ENCODE measurements around the gene ANK2.

The ANK2 gene

DNA sequence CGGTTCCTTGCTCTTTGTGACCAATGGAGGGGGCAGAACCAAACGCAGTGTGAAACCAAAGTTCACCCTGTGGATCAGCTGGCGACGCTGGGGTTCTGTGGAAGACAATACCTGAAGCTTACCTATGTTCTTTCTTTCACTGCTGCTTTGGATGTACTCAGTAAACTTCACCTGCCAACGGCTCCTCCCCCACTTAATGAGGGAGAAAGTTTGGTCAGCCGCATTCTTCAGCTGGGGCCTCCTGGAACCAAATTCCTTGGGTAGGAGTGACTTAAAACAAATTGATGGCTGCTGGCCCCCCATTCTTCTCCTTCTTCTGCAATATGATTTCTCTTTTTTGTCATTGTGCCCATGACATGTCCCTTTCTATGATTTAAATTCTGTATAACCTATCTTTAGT lies 282.4 kb downstream of the ANK2 start:
- no peak overlapping the region for H3K4me3 ChIP-seq (ENCODE audit: low read depth, low read length, poor library complexity, severe bottlenecking)
- H3K4me2 ChIP-seq (ENCODE audit: low read length) = no peak overlapping the region
- H3K27ac ChIP-seq (ENCODE audit: low read depth, low read length, poor library complexity, severe bottlenecking) = no peak overlapping the region
- H3K9me2 ChIP-seq (ENCODE audit: low read depth, low read length) = no peaks in the 10 kb centered on the region
- no peaks in the 10 kb centered on the region for H3K79me2 ChIP-seq (ENCODE audit: insufficient read depth, low read length)
- H3K27me3 ChIP-seq (ENCODE audit: insufficient read depth, low read length) = no peaks in the 10 kb centered on the region
- H4K20me1 ChIP-seq (ENCODE audit: insufficient read depth, low read length) = no peaks in the 10 kb centered on the region
- no peaks in the 10 kb centered on the region for H3K36me3 ChIP-seq (ENCODE audit: insufficient read depth, low read length)
- no peak overlapping the region for H2AFZ ChIP-seq (ENCODE audit: low read length)
- no peak overlapping the region for H3K9ac ChIP-seq (ENCODE audit: low read length)
- no peaks in the 10 kb centered on the region for H3F3A ChIP-seq (ENCODE audit: insufficient read depth, low read length)
- no peaks in the 10 kb centered on the region for H3K9me3 ChIP-seq (ENCODE audit: low read length)
- H3K4me1 ChIP-seq (ENCODE audit: insufficient read depth, low read length, severe bottlenecking) = no peaks in the 10 kb centered on the region
- TF ChIP-seq, protein P1, sequence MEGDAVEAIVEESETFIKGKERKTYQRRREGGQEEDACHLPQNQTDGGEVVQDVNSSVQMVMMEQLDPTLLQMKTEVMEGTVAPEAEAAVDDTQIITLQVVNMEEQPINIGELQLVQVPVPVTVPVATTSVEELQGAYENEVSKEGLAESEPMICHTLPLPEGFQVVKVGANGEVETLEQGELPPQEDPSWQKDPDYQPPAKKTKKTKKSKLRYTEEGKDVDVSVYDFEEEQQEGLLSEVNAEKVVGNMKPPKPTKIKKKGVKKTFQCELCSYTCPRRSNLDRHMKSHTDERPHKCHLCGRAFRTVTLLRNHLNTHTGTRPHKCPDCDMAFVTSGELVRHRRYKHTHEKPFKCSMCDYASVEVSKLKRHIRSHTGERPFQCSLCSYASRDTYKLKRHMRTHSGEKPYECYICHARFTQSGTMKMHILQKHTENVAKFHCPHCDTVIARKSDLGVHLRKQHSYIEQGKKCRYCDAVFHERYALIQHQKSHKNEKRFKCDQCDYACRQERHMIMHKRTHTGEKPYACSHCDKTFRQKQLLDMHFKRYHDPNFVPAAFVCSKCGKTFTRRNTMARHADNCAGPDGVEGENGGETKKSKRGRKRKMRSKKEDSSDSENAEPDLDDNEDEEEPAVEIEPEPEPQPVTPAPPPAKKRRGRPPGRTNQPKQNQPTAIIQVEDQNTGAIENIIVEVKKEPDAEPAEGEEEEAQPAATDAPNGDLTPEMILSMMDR (IDR thresholded peaks at IDR 0.05; ENCODE audit: low read length) = no peak
- no peak for TF ChIP-seq EZH2 (IDR thresholded peaks at IDR 0.05; ENCODE audit: borderline replicate concordance, low read length)

DNA sequence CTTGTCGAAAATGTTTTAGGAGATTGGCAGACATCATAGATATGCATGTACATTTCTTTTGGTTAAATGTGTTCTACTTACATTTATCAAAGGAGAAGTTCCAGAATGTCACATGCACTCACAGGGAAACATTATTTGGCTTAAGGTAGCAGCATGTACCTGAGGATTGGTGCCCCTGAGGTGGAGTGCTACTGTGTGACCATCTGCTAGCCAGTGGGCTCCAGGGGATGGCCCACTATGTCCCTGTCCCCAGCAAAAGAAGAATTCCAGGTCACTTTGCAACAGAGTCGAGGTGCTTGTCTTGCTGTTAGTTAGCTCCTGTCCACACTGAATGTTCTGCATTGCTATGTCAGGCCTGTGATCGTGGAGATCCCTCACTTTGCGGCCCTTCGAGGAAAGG lies 283.2 kb downstream of the ANK2 start:
- H3K4me1 ChIP-seq (ENCODE audit: insufficient read depth, low read length, severe bottlenecking) = no peaks in the 10 kb centered on the region
- no peaks in the 10 kb centered on the region for H3F3A ChIP-seq (ENCODE audit: insufficient read depth, low read length)
- no peaks in the 10 kb centered on the region for H3K9me2 ChIP-seq (ENCODE audit: low read depth, low read length)
- no peaks in the 10 kb centered on the region for H4K20me1 ChIP-seq (ENCODE audit: insufficient read depth, low read length)
- TF ChIP-seq, protein P1 (IDR thresholded peaks at IDR 0.05; ENCODE audit: low read length) = no peak
- no peak for TF ChIP-seq EZH2 (IDR thresholded peaks at IDR 0.05; ENCODE audit: borderline replicate concordance, low read length)
- H3K27ac ChIP-seq (ENCODE audit: low read depth, low read length, poor library complexity, severe bottlenecking) = no peak overlapping the region
- H3K9ac ChIP-seq (ENCODE audit: low read length) = no peak overlapping the region
- no peak overlapping the region for H3K4me2 ChIP-seq (ENCODE audit: low read length)
- no peaks in the 10 kb centered on the region for H3K27me3 ChIP-seq (ENCODE audit: insufficient read depth, low read length)
- no peaks in the 10 kb centered on the region for H3K79me2 ChIP-seq (ENCODE audit: insufficient read depth, low read length)
- H3K9me3 ChIP-seq (ENCODE audit: low read length) = no peaks in the 10 kb centered on the region
- H3K36me3 ChIP-seq (ENCODE audit: insufficient read depth, low read length) = no peaks in the 10 kb centered on the region
- no peak overlapping the region for H2AFZ ChIP-seq (ENCODE audit: low read length)
- H3K4me3 ChIP-seq (ENCODE audit: low read depth, low read length, poor library complexity, severe bottlenecking) = no peak overlapping the region

DNA sequence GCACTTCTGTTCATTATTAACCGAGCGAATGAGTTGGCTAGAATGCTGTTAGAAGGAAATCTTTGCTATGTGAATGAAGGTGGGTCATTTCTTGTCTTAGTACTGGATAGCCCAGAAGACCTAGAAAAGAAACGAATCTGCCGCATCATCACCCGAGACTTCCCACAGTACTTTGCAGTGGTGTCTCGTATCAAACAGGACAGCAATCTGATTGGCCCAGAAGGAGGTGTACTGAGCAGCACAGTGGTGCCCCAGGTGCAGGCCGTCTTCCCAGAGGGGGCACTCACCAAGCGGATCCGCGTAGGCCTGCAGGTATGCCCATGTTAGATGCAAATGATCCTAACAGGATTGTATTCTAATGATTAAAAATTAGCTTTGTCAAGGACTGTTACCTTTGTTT lies 286.3 kb downstream of the ANK2 start:
- H3F3A ChIP-seq (ENCODE audit: insufficient read depth, low read length) = no peaks in the 10 kb centered on the region
- H4K20me1 ChIP-seq (ENCODE audit: insufficient read depth, low read length) = no peaks in the 10 kb centered on the region
- H3K4me1 ChIP-seq (ENCODE audit: insufficient read depth, low read length, severe bottlenecking) = no peaks in the 10 kb centered on the region
- H3K9me3 ChIP-seq (ENCODE audit: low read length) = no peaks in the 10 kb centered on the region
- H3K9ac ChIP-seq (ENCODE audit: low read length) = no peak overlapping the region
- no peak overlapping the region for H3K4me2 ChIP-seq (ENCODE audit: low read length)
- TF ChIP-seq EZH2 (IDR thresholded peaks at IDR 0.05; ENCODE audit: borderline replicate concordance, low read length) = no peak
- TF ChIP-seq, protein P1 (IDR thresholded peaks at IDR 0.05; ENCODE audit: low read length) = no peak
- H3K36me3 ChIP-seq (ENCODE audit: insufficient read depth, low read length) = no peaks in the 10 kb centered on the region
- H2AFZ ChIP-seq (ENCODE audit: low read length) = no peak overlapping the region
- no peaks in the 10 kb centered on the region for H3K9me2 ChIP-seq (ENCODE audit: low read depth, low read length)
- no peaks in the 10 kb centered on the region for H3K79me2 ChIP-seq (ENCODE audit: insufficient read depth, low read length)
- H3K27me3 ChIP-seq (ENCODE audit: insufficient read depth, low read length) = no peaks in the 10 kb centered on the region
- no peak overlapping the region for H3K27ac ChIP-seq (ENCODE audit: low read depth, low read length, poor library complexity, severe bottlenecking)
- H3K4me3 ChIP-seq (ENCODE audit: low read depth, low read length, poor library complexity, severe bottlenecking) = no peak overlapping the region

Measured in OCI-LY1 (cell line).